IMR-90 (cell line): ENCODE data around the gene ANKMY1. TPM values are rescaled to one million over a fixed set of nuclear protein-coding genes. Genes with fewer than 3 reads are reported as not detected.

Experiments used
- ATAC-seq: fragments of 200-7000 bp; cut with Tn5 transposase; 2 replicates; pipeline ENCODE4 v1.9.1; 2020; ENCODE audit warnings: low read depth, mild to moderate bottlenecking, moderate library complexity
- BruUV-seq: library from RNA; stranded (reverse); fragments of 400-500 nt; replicated peaks from 2 replicates; lab custom pipeline; 2021; lab: Mats Ljungman, UMichigan
- CTCF ChIA-PET: fragments of 300-600 bp; formaldehyde crosslinking; extraction: SDS; loops from one replicate; lab custom pipeline; 2021; ENCODE audit warnings: antibody characterized with exemption; lab: Yijun Ruan, JAX
- POLR2A ChIA-PET: fragments of 300-600 bp; sonication (Branson Sonifier 250); formaldehyde crosslinking; loops from one replicate; lab custom pipeline; 2022; ENCODE audit warnings: antibody characterized with exemption; ENCODE audit not compliant: unreplicated experiment; lab: Charles Lee
- DNase-seq: peaks from one replicate; pipeline ENCODE4 v3.0.0; 2013
- H2AFZ ChIP-seq: replicated peaks from 2 replicates; pipeline ENCODE3; 2013; ENCODE audit warnings: low read length, mild to moderate bottlenecking; ENCODE audit not compliant: poor library complexity
- H2AK5ac ChIP-seq: 2 replicates; pipeline ENCODE4 v1.6.1; 2013; ENCODE audit warnings: low read depth, low read length, inconsistent platforms
- H2AK9ac ChIP-seq: replicated peaks from 2 replicates; pipeline ENCODE3; 2013; ENCODE audit warnings: mild to moderate bottlenecking, low read depth, low read length, moderate library complexity; ENCODE audit not compliant: poor library complexity
- H2BK120ac ChIP-seq: 2 replicates; pipeline ENCODE4 v1.6.1; 2013; ENCODE audit warnings: low read depth, low read length, inconsistent platforms
- H2BK15ac ChIP-seq: 3 replicates; pipeline ENCODE4 v1.6.1; 2013; ENCODE audit warnings: low read depth, low read length, inconsistent platforms
- H2BK20ac ChIP-seq: 2 replicates; pipeline ENCODE4 v1.6.1; 2013; ENCODE audit warnings: low read depth, mild to moderate bottlenecking, inconsistent platforms, low read length, moderate library complexity
- H2BK5ac ChIP-seq: 2 replicates; pipeline ENCODE4 v1.6.1; 2013; ENCODE audit warnings: mild to moderate bottlenecking, low read depth, low read length, inconsistent platforms; ENCODE audit not compliant: poor library complexity, severe bottlenecking
- H3K14ac ChIP-seq: replicated peaks from 2 replicates; pipeline ENCODE4 v1.6.1; 2013; ENCODE audit warnings: low read depth, low read length, inconsistent platforms
- H3K18ac ChIP-seq: 2 replicates; pipeline ENCODE4 v1.6.1; 2013; ENCODE audit warnings: low read depth, low read length, control low read depth
- H3K23ac ChIP-seq: 2 replicates; pipeline ENCODE4 v1.6.1; 2013; ENCODE audit warnings: low read depth, low read length, inconsistent platforms
- H3K27ac ChIP-seq: 2 replicates; pipeline ENCODE4 v1.5.1; 2013; ENCODE audit warnings: mild to moderate bottlenecking, control low read depth, low read length; ENCODE audit not compliant: insufficient read depth
- H3K27me3 ChIP-seq: 2 replicates; pipeline ENCODE4 v1.6.1; 2013; ENCODE audit warnings: low read length; ENCODE audit not compliant: control insufficient read depth, insufficient read depth
- H3K36me3 ChIP-seq: 2 replicates; pipeline ENCODE4 v1.6.1; 2013; ENCODE audit warnings: low read length, mixed read lengths; ENCODE audit not compliant: control insufficient read depth, insufficient read depth
- H3K4ac ChIP-seq: 2 replicates; pipeline ENCODE4 v1.6.1; 2013; ENCODE audit warnings: low read depth, low read length, inconsistent platforms
- H3K4me1 ChIP-seq: 2 replicates; pipeline ENCODE4 v1.6.1; 2013; ENCODE audit warnings: low read length, mixed read lengths; ENCODE audit not compliant: control insufficient read depth, insufficient read depth
- H3K4me2 ChIP-seq: 2 replicates; pipeline ENCODE4 v1.6.1; 2013; ENCODE audit warnings: low read depth, mild to moderate bottlenecking, control low read depth, low read length, moderate library complexity
- H3K4me3 ChIP-seq: 2 replicates; pipeline ENCODE4 v1.5.1; 2013; ENCODE audit warnings: low read depth, mild to moderate bottlenecking, control low read depth, low read length, moderate library complexity; ENCODE audit not compliant: insufficient read depth
- H3K56ac ChIP-seq: 2 replicates; pipeline ENCODE4 v1.6.1; 2013; ENCODE audit warnings: low read length, inconsistent platforms; ENCODE audit not compliant: insufficient read depth; ENCODE audit errors: extremely low read depth
- H3K79me1 ChIP-seq, 2 experiments: 2 replicates each; pipeline ENCODE4 v1.6.1; 2013; ENCODE audit warnings: low read length in 2 of 2, inconsistent platforms in 1 of 2, low read depth in 1 of 2
- H3K9ac ChIP-seq: 2 replicates; pipeline ENCODE4 v1.6.1; 2013; ENCODE audit warnings: low read depth, low read length, control low read depth
- H3K9me1 ChIP-seq: 2 replicates; pipeline ENCODE4 v1.6.1; 2013; ENCODE audit warnings: low read length, inconsistent platforms; ENCODE audit not compliant: insufficient read depth
- H3K9me3 ChIP-seq: 2 replicates; pipeline ENCODE4 v1.6.1; 2013; ENCODE audit warnings: low read length; ENCODE audit not compliant: control insufficient read depth, insufficient read depth
- H4K20me1 ChIP-seq: 2 replicates; pipeline ENCODE4 v1.6.1; 2013; ENCODE audit warnings: low read length, inconsistent platforms; ENCODE audit not compliant: insufficient read depth
- H4K5ac ChIP-seq: 2 replicates; pipeline ENCODE4 v1.6.1; 2013; ENCODE audit warnings: mild to moderate bottlenecking, low read depth, low read length, control low read depth
- H4K8ac ChIP-seq, 2 experiments: 2 replicates each; pipeline ENCODE4 v1.6.1; 2013; ENCODE audit warnings: low read depth in 2 of 2, low read length in 2 of 2, control low read depth in 1 of 2, inconsistent platforms in 1 of 2
- H4K91ac ChIP-seq: 2 replicates; pipeline ENCODE4 v1.6.1; 2013; ENCODE audit warnings: low read depth, low read length, inconsistent platforms; ENCODE audit not compliant: insufficient read depth
- MAZ ChIP-seq: IDR thresholded peaks from 2 replicates; pipeline ENCODE4 v1.6.1; 2012; ENCODE audit warnings: low read depth, mild to moderate bottlenecking, low read length, improper control_type of control experiment, moderate library complexity, borderline replicate concordance
- RAD21 ChIP-seq: IDR thresholded peaks from 2 replicates; pipeline ENCODE4 v1.6.1; 2012; ENCODE audit warnings: low read length, improper control_type of control experiment
- WGBS, 2 experiments: methylation state at CpG; one replicate each; pipeline versions ENCODE4 v1.1.5 to v1.1.7; 2013; ENCODE audit warnings: missing lambda C conversion rate in 2 of 2; ENCODE audit not compliant: insufficient read length in 1 of 2; ENCODE audit errors: extremely low coverage in 2 of 2; 5-methylcytosine and 5-hydroxymethylcytosine counted together
- dilution Hi-C: fragments of 300-500 bp; cut with HindIII; formaldehyde crosslinking; loops from one replicate; pipeline ENCODE4 v1.14.3; 2018; ENCODE audit warnings: low sequenced_read_pairs; ENCODE audit not compliant: unreplicated experiment
- in situ Hi-C: fragments of 300-500 bp; cut with MboI; formaldehyde crosslinking; loops from 3 replicates; pipeline ENCODE4 v1.14.3; 2019; ENCODE audit warnings: low sequenced_read_pairs, inconsistent platforms, mixed read lengths
- intact Hi-C: fragments of 100-400 bp; cut with micrococcal nuclease; formaldehyde crosslinking; loops from 2 replicates; pipeline ENCODE4 v1.10.0; 2022
- polyA plus RNA-seq, 3 experiments: library from polyadenylated mRNA; depleted of rRNA; stranded (reverse); fragments of >200 nt; gene quantifications; 2 replicates each; pipeline ENCODE4 v1.2.3, GENCODE V29; 2012; ENCODE audit warnings: low replicate concordance in 1 of 3
- total RNA-seq: library from RNA; depleted of rRNA; stranded (reverse); fragments of >200 nt; gene quantifications from 2 replicates; pipeline ENCODE4 v1.2.3, GENCODE V29; 2012
- TF ChIP-seq, protein P1 (sequence below): conservative IDR thresholded peaks from 2 replicates; pipeline ENCODE4 v1.5.1; 2012; ENCODE audit warnings: mild to moderate bottlenecking, low read depth, low read length, improper control_type of control experiment
- TF ChIP-seq, protein P2 (sequence below): fragments of 150-350 bp; IDR thresholded peaks from 2 replicates; pipeline ENCODE4 v1.6.1; 2016; ENCODE audit warnings: low read depth, mild to moderate bottlenecking, low read length, moderate library complexity, borderline replicate concordance

The ANKMY1 gene
- total and polyA plus RNA-seq, 2 of the 4 experiments (the other 2 are of a cell fraction): 2.9 to 5.5 TPM

DNA sequence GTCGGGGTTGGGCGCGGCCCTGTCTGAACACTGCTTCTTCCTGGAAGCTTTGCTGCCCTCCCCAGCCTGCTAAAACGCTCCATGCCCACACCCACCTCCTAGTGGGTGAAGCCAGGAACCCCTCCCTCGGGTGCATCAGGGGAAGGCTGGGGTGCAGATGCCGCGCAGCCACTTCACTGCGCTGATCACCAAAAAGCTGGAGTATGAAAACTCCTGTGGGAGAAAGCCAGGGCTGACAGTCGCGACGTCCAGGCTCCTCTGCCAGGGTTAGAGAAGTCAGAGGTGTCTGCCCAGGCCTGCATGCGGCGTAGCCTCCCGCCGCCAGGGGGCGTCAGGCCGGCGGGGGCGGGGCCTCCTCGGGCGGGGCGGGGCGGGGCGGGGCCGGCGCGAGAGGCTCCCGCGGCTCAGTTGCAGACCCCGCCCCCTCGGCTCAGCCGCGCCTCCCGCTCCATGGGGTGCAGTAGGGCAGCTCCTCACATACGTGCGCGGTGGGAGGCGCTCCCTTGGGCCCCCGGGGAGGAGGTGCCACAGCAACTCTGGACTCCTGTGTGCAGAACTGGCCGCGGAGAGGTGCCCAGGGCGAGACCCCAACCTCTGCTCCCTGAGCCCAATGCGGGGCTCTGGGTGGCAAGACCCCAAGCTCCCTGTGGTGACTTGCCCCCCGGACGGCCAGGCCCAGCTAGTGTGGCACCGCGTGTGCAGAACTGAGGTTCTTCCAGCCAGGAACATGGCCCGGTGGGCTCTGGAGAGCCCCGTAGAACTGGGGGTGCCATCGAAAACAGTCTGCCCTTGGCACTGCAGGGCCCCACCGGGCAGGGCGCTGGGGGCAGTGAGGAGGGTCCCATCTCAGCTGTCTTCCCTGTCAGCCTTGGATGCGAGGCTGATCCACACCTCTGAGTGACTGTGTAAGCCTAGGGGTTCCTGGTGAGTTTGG, 8.7 kb upstream of the ANKMY1 start:
- Histone ChIP-seq H3K56ac (0 out of 2 replicates have a peak overlapping the region, but pooled peaks have one; percentile 9), H3K14ac (peak overlapping the region; percentile 70), H2BK120ac (peak overlapping the region; percentile 69), H4K5ac (peak overlapping the region; percentile 99), H2AK9ac (peak overlapping the region; percentile 97), H2AK5ac (peak overlapping the region; percentile 94), H3K9me1 (peaks cover 35% of the 10 kb centered on the region), H3K79me1 (peaks cover 17 to 75% of the 10 kb centered on the region in 2 experiments), H4K8ac (peak overlapping the region; percentile 58 to 93; a peak in 3 of 4 replicates), H4K20me1 (peaks cover 13% of the 10 kb centered on the region), H4K91ac (peak overlapping the region; percentile 76), H2BK5ac (peak overlapping the region; percentile 95), H2AFZ (peak overlapping the region; percentile 94), H3K27ac (peak overlapping the region; percentile 72), H3K4me1 (peaks cover 36% of the 10 kb centered on the region), H3K23ac (peak overlapping the region; percentile 64; the same call in 1 of the 2 replicates), H3K9me3 (no peaks in the 10 kb centered on the region), H3K4me3 (peak overlapping the region; percentile 31), H3K4ac (peak overlapping the region; percentile 91), H2BK15ac (peak overlapping the region; percentile 11; the same call in 1 of the 3 replicates), H2BK20ac (peak overlapping the region; percentile 46), H3K18ac (peak overlapping the region; percentile 84), H3K9ac (peak overlapping the region; percentile 58), H3K4me2 (peak overlapping the region; percentile 99), H3K36me3 (no peaks in the 10 kb centered on the region), H3K27me3 (no peaks in the 10 kb centered on the region)
- peak; percentile 70 for DNase-seq
- POLR2A ChIA-PET: interaction anchor here (0.6 kb wide), 1 partner anchor 398 kb away, joined by 3 read pairs; no protein-coding TSS in a partner anchor
- no TSS peak for BruUV-seq
- in situ Hi-C loops (no loop called here), intact Hi-C loops (loop anchor here (2.0 to 10.0 kb wide), 3 partner anchors 266 to 428 kb away; partner anchors contain the start of gene SNED1), dilution Hi-C loops (no loop called here)
- CTCF ChIA-PET: no interaction called here
- 19% methylated on average over 29 of the region's 53 CpGs; no CpG with 5 or more reads in 1 of the 2 experiments for WGBS, 2 experiments
- peak; percentile 92; the same call in 1 of the 2 replicates for TF ChIP-seq MAZ
- peak; percentile 29; the same call in 1 of the 2 replicates for TF ChIP-seq RAD21
- TF ChIP-seq, protein P1, sequence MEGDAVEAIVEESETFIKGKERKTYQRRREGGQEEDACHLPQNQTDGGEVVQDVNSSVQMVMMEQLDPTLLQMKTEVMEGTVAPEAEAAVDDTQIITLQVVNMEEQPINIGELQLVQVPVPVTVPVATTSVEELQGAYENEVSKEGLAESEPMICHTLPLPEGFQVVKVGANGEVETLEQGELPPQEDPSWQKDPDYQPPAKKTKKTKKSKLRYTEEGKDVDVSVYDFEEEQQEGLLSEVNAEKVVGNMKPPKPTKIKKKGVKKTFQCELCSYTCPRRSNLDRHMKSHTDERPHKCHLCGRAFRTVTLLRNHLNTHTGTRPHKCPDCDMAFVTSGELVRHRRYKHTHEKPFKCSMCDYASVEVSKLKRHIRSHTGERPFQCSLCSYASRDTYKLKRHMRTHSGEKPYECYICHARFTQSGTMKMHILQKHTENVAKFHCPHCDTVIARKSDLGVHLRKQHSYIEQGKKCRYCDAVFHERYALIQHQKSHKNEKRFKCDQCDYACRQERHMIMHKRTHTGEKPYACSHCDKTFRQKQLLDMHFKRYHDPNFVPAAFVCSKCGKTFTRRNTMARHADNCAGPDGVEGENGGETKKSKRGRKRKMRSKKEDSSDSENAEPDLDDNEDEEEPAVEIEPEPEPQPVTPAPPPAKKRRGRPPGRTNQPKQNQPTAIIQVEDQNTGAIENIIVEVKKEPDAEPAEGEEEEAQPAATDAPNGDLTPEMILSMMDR: peak; percentile 66
- TF ChIP-seq, protein P2, sequence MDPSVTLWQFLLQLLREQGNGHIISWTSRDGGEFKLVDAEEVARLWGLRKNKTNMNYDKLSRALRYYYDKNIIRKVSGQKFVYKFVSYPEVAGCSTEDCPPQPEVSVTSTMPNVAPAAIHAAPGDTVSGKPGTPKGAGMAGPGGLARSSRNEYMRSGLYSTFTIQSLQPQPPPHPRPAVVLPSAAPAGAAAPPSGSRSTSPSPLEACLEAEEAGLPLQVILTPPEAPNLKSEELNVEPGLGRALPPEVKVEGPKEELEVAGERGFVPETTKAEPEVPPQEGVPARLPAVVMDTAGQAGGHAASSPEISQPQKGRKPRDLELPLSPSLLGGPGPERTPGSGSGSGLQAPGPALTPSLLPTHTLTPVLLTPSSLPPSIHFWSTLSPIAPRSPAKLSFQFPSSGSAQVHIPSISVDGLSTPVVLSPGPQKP: no peak
- peak; percentile 79 for ATAC-seq
